ENCODE results near the gene FAM227B.
"Not testable (repeated sequence)": the region's sequence is repeated elsewhere in the genome, so short reads cannot be mapped to it uniquely, and the experiment has no call there.

The FAM227B gene

DNA sequence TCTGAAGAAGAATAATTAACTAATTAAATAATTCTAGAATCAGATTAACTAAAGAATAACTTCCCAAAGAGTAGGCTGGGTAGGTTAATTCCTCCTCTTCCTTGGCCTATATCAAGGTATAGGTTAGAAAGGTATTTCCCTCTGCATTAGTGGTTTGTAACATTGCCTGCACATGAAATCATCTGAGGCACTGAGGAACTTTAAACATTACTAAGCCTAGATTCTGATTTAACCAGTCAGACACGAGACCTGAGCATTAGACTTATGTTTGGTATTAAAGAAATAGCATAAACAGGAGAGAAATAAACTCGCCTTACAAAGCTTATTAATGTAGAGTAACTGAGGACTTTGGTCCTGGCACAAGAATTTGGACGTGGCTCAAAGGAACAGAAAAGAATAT, 113.4 kb downstream of the FAM227B start:
- Histone ChIP-seq H3K9me3 (peaks cover 6% of the 10 kb centered on the region; the same call in 1 of the 2 replicates), H3K4me1 (no peaks in the 10 kb centered on the region), H3K9ac (no peak overlapping the region), H4K20me1 (no peaks in the 10 kb centered on the region), H3K27me3 (no peaks in the 10 kb centered on the region), H3K4me3 (no peak overlapping the region), H3K36me3 (no peaks in the 10 kb centered on the region), H3K27ac (no peak overlapping the region), H3K4me2 (no peak overlapping the region)
- TF ChIP-seq Cebpa-rat (IDR thresholded peaks at IDR 0.05): no peak

DNA sequence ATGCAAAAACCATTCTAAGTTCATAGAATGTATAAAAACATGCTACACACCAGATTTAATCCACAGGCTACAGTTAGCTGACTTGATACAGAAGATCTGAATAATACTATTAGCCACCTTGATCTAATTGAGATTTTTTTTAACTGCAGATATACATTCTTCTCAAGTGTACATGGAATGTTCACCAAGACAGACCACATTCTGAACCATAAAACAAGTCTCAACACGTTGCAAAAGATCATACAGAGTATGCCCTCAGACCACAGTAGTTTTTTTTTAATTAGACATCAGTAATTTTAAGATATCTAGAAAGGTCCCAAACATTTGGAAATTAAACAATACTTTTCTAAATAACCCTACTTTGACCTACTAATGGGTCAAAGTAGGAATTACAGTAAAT, 114.3 kb downstream of the FAM227B start:
- Histone ChIP-seq H4K20me1 (no peaks in the 10 kb centered on the region), H3K9me3 (peaks cover 15% of the 10 kb centered on the region), H3K4me2 (no peak overlapping the region), H3K4me3 (no peak overlapping the region), H3K4me1 (no peaks in the 10 kb centered on the region), H3K27ac (no peak overlapping the region), H3K9ac (no peak overlapping the region), H3K27me3 (no peaks in the 10 kb centered on the region), H3K36me3 (no peaks in the 10 kb centered on the region)
- TF ChIP-seq Cebpa-rat (IDR thresholded peaks at IDR 0.05): no peak

DNA sequence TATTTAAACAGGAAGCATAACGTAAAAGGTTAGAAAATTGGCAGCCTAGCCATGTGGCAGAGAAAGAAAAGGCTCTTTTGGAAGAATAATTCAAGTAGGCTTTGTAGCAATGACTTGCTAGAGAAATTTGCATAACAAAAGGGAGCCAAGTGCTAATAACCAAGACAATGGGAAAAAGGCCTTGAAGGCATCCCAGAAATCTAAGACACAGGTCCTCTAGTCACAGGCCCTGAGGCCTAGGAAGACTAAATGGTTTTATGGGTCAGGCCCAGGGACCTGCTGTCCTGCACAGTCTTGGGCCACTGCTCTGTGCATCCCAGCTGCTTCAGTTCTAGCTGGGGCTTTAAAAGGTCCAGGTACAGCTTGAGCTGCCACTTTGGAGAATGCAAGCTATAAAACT, 119.0 kb downstream of the FAM227B start:
- no peak overlapping the region for H3K4me3 ChIP-seq
- no peak overlapping the region for H3K27ac ChIP-seq
- TF ChIP-seq Cebpa-rat (IDR thresholded peaks at IDR 0.05): no peak
- no peaks in the 10 kb centered on the region for H3K27me3 ChIP-seq
- H3K4me1 ChIP-seq: no peaks in the 10 kb centered on the region
- H4K20me1 ChIP-seq: no peaks in the 10 kb centered on the region
- no peak overlapping the region for H3K4me2 ChIP-seq
- no peak overlapping the region for H3K9ac ChIP-seq
- peaks cover 17% of the 10 kb centered on the region for H3K9me3 ChIP-seq
- H3K36me3 ChIP-seq: no peaks in the 10 kb centered on the region

DNA sequence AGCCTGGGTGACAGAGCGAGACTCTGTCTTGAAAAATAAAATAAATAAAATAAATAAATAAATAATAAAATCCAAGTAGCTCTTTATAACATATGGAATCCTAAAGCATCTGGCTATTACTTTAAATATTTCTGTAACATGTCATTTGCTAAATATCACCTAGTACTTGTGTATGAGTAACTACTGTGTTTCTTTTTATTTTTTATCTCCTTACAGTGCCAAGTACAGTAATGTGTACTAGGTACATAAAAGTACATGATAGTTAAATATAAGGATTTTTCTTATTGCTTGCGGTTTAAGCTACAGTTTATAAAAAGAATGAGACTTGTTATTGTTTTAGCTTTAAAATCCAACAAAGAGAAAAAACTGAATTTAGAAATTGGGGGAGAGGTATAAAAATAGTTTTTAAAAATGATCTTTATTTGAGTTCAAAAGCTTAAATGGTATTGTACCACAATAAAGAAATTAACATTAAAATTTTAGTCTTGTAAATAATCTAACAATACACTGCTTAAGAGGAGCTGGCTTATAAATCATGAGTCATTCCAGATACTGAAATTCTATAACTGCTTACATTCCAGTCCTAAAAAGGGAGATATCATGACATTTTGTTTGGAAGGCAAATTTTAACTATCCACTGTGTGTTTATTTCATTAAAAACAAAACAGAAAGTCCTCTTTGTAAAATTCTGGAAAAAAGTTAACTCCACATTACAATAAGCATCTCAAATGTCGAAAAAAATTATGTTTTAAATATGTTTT, 124.4 kb downstream of the FAM227B start:
- Histone ChIP-seq H3K4me3 (no peak overlapping the region), H3K9me3 (0 out of 2 replicates have a peak, but pooled peaks cover under 1% of the 10 kb centered on the region), H3K36me3 (no peaks in the 10 kb centered on the region), H3K27ac (no peak overlapping the region), H4K20me1 (no peaks in the 10 kb centered on the region), H3K4me2 (no peak overlapping the region), H3K27me3 (no peaks in the 10 kb centered on the region), H3K4me1 (no peaks in the 10 kb centered on the region), H3K9ac (no peak overlapping the region)
- TF ChIP-seq Cebpa-rat (IDR thresholded peaks at IDR 0.05): no peak

DNA sequence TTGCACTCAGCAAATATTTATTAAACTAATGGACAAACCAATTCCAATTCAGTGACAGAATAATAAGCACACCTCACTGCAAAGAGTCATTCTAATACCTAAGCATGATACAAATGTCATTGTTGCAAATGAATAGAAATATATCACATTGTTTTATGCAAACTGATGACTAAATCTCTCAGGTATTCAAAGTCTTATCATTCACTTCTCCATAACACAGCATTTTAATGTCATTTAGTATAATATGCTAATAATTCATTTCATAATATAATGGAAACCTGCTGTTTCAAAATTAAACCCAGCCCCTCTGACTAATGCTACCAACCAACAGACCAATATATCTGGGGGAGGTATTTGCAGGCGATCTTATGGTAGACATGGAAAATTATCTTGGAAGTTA, 125.8 kb downstream of the FAM227B start:
- Histone ChIP-seq H3K9me3 (no peaks in the 10 kb centered on the region), H4K20me1 (no peaks in the 10 kb centered on the region), H3K4me3 (no peak overlapping the region), H3K4me2 (no peak overlapping the region), H3K27ac (no peak overlapping the region), H3K27me3 (no peaks in the 10 kb centered on the region), H3K4me1 (no peaks in the 10 kb centered on the region), H3K36me3 (no peaks in the 10 kb centered on the region), H3K9ac (no peak overlapping the region)
- no peak for TF ChIP-seq Cebpa-rat (IDR thresholded peaks at IDR 0.05)

DNA sequence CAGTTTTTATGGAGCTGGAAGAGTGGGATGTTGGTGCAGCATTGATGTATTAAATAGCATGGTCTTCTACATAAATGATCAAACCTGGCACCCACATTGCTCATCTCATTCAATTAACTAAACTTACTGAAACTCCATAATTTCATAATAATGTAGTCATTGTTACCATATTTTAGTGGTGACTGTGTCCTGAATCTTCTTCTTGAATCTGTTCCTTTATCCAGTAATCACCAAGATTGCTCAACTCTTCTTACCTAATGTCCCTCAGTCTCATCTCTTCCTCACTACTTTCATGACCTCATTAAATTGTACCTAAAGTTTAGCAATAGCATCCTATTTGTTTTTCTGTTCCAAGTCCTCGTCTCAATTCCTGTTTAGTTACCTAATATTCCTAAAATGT, 127.8 kb downstream of the FAM227B start:
- no peak overlapping the region for H3K9ac ChIP-seq
- no peak overlapping the region for H3K4me3 ChIP-seq
- no peaks in the 10 kb centered on the region for H3K9me3 ChIP-seq
- H3K4me2 ChIP-seq: no peak overlapping the region
- H3K36me3 ChIP-seq: no peaks in the 10 kb centered on the region
- TF ChIP-seq Cebpa-rat (IDR thresholded peaks at IDR 0.05): no peak
- H3K4me1 ChIP-seq: no peaks in the 10 kb centered on the region
- H4K20me1 ChIP-seq: no peaks in the 10 kb centered on the region
- no peak overlapping the region for H3K27ac ChIP-seq
- H3K27me3 ChIP-seq: no peaks in the 10 kb centered on the region

DNA sequence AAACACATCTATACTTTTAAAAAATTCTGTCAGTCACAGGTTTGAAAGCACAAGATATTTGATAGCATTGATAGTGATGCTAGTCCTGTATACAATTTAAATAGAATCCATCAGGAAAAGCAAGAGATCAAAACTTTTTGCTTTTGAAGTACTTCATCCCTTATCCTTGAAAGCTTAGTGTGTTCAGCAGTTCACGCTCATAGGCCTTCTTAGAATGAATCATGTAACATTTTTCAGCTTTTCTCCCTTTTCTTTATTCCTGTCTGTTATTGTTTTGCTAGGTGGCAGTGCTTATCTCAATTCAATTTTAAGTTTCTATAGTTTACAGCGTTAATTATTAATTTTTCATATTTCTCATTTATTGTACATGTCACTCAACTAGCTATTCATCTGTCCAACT, 128.5 kb downstream of the FAM227B start:
- no peak overlapping the region for H3K27ac ChIP-seq
- no peaks in the 10 kb centered on the region for H3K27me3 ChIP-seq
- no peak overlapping the region for H3K4me3 ChIP-seq
- no peaks in the 10 kb centered on the region for H3K9me3 ChIP-seq
- no peak overlapping the region for H3K4me2 ChIP-seq
- no peak for TF ChIP-seq Cebpa-rat (IDR thresholded peaks at IDR 0.05)
- no peaks in the 10 kb centered on the region for H3K4me1 ChIP-seq
- H3K9ac ChIP-seq: no peak overlapping the region
- no peaks in the 10 kb centered on the region for H3K36me3 ChIP-seq
- no peaks in the 10 kb centered on the region for H4K20me1 ChIP-seq

DNA sequence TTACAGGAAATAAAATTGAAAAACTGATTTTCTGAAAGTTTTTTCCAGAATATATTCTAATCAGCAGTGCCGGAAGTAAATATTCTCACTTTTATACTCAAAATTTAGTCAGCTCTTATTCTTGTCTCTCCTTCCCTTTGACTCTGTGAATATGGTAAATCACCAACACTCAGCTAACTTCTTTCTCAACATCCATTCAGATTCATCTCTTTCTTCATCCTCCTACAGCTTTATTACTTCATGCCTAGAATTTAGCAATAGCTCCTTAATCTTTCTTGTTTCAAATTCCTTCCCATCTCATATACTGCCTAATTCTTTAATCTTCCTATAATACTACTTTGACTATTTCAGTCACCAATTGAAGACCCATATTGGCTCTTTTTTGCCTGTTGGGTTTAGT, 129.7 kb downstream of the FAM227B start:
- no peak overlapping the region for H3K9ac ChIP-seq
- H3K27ac ChIP-seq: no peak overlapping the region
- no peaks in the 10 kb centered on the region for H3K9me3 ChIP-seq
- H3K4me2 ChIP-seq: no peak overlapping the region
- no peaks in the 10 kb centered on the region for H3K27me3 ChIP-seq
- no peaks in the 10 kb centered on the region for H3K4me1 ChIP-seq
- no peaks in the 10 kb centered on the region for H4K20me1 ChIP-seq
- no peaks in the 10 kb centered on the region for H3K36me3 ChIP-seq
- TF ChIP-seq Cebpa-rat (IDR thresholded peaks at IDR 0.05): no peak
- H3K4me3 ChIP-seq: no peak overlapping the region

DNA sequence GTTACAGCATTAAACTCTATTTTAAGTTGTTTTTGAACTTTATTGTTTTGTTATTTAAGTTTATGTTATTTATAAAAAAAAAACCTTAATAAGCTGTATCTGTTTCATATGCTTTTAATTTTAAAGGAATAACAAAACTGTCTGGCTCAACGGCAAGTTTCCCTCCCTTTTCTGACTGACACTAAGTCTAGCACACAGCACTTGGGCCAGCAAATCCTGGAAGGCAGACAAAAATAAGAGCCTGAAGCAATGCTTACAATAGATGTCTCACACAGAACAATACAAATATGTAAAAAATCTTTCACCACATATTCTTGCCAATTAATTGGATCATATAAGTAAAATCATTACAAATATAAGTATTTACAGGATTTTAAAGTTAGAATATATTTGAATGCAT, 135.2 kb downstream of the FAM227B start:
- not testable (repeated sequence) for H3K4me1 ChIP-seq, H4K20me1 ChIP-seq, H3K27me3 ChIP-seq, H3K36me3 ChIP-seq, H3K9me3 ChIP-seq, H3K27ac ChIP-seq, H3K4me2 ChIP-seq, H3K9ac ChIP-seq, H3K4me3 ChIP-seq

DNA sequence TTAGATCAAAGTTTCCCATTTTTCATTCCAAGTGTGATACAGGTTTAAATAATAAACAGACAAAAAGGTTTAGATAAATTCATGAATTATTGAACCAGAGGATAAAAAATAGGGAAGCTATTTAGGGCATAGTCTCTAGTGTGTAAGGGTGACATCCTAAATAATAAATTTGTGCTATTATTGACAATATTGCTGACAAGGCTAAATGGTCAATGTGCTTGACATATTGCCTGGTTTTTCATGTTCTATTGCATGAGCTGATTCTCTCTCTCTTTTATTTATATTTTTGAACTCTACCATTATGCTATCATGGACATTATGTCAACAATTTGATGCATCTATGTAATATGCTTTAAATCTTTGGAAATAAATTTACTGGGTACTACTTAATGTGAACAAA, 141.6 kb downstream of the FAM227B start:
- not testable (repeated sequence) for H4K20me1 ChIP-seq, H3K27me3 ChIP-seq, H3K36me3 ChIP-seq, H3K9ac ChIP-seq, H3K9me3 ChIP-seq, H3K27ac ChIP-seq, H3K4me2 ChIP-seq, H3K4me3 ChIP-seq, H3K4me1 ChIP-seq

DNA sequence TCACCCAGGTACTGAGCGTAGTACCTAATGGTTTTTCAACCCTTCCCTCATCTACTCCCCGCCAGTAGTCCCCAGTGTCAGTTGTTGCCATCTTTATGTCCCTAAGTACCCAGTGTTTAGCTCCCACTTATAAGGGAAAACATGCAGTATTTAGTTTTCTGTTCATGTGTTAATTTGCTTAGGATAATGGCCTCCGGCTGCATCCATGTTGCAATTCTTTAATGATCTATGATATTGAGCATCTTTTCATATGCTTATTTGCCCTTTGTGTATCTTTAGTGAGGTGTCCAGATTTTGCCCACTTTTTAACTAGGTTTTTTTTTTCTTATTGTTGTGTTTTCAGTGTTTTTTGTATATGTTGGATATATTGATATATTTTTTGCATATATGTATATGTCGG, 142.6 kb downstream of the FAM227B start:
- H3K4me1 ChIP-seq, H3K4me2 ChIP-seq, H3K9me3 ChIP-seq, H3K27me3 ChIP-seq, H4K20me1 ChIP-seq, H3K27ac ChIP-seq, H3K4me3 ChIP-seq, H3K36me3 ChIP-seq, H3K9ac ChIP-seq: not testable (repeated sequence)

Data from BLaER1 (cell line).